ENCODE measurements around the gene RCN1.
"Not testable (repeated sequence)": the region's sequence is repeated elsewhere in the genome, so short reads cannot be mapped to it uniquely, and the experiment has no call there.

- TF ChIP-seq CTCF (IDR thresholded peaks at IDR 0.05; ENCODE audit: low read depth, low read length); EZH2phosphoT487 (IDR thresholded peaks at IDR 0.05; ENCODE audit: low read depth): not testable (repeated sequence)
Measured at GRCh38 chr11:32119139-32119538, 28.3 kb downstream of the RCN1 start.

Data from OCI-LY3 (cell line).